Measurements from ENCODE around the gene USP7.

USP7 gene

GRCh38 chr16:8862309-8863130 lies 101.2 kb downstream of the USP7 start:
- no peak overlapping the region for H3K27ac ChIP-seq (ENCODE audit: low read depth, low read length)

GRCh38 chr16:8861563-8862308 lies 102.0 kb downstream of the USP7 start:
- H3K36me3 ChIP-seq (ENCODE audit: control insufficient read depth, low read length) = peaks cover 56% of the 10 kb centered on the region
- no peak overlapping the region for H3K4me2 ChIP-seq (ENCODE audit: low read length)
- H3K9me3 ChIP-seq (ENCODE audit: control insufficient read depth, insufficient read depth, low read length) = no peaks in the 10 kb centered on the region
- H3F3A ChIP-seq (ENCODE audit: control insufficient read depth, insufficient read depth) = no peaks in the 10 kb centered on the region
- no peaks in the 10 kb centered on the region for H3K27me3 ChIP-seq (ENCODE audit: control insufficient read depth, low read length)
- H3K27ac ChIP-seq (ENCODE audit: low read depth, low read length) = no peak overlapping the region
- peaks cover 58% of the 10 kb centered on the region for H3K4me1 ChIP-seq (ENCODE audit: control insufficient read depth, low read length)
- TF ChIP-seq CTCF (IDR thresholded peaks at IDR 0.05; ENCODE audit: low read depth, low read length, poor library complexity, severe bottlenecking) (no peak), EZH2phosphoT487 (IDR thresholded peaks at IDR 0.05; ENCODE audit: borderline replicate concordance, low read length) (no peak)
- H4K20me1 ChIP-seq (ENCODE audit: control insufficient read depth, insufficient read depth, low read depth, low read length) = peaks cover 21% of the 10 kb centered on the region; the same call in 1 of the 2 replicates
- H3K4me3 ChIP-seq (ENCODE audit: low read length) = no peak overlapping the region
- H3K79me2 ChIP-seq (ENCODE audit: control insufficient read depth, low read length) = peaks cover 89% of the 10 kb centered on the region
- H3K9me2 ChIP-seq (replicated peaks; ENCODE audit: control insufficient read depth, low read length) = no peaks in the 10 kb centered on the region

More at GRCh38 chr16:8862309-8863130, 101.2 kb downstream of the USP7 start:
- H4K20me1 ChIP-seq (ENCODE audit: control insufficient read depth, insufficient read depth, low read depth, low read length) = peaks cover 21% of the 10 kb centered on the region; the same call in 1 of the 2 replicates
- TF ChIP-seq CTCF (IDR thresholded peaks at IDR 0.05; ENCODE audit: low read depth, low read length, poor library complexity, severe bottlenecking) = no peak
- no peak for TF ChIP-seq EZH2phosphoT487 (IDR thresholded peaks at IDR 0.05; ENCODE audit: borderline replicate concordance, low read length)
- H3K4me2 ChIP-seq (ENCODE audit: low read length) = no peak overlapping the region
- no peak overlapping the region for H3K4me3 ChIP-seq (ENCODE audit: low read length)
- H3F3A ChIP-seq (ENCODE audit: control insufficient read depth, insufficient read depth) = no peaks in the 10 kb centered on the region
- H3K9me3 ChIP-seq (ENCODE audit: control insufficient read depth, insufficient read depth, low read length) = no peaks in the 10 kb centered on the region
- H3K4me1 ChIP-seq (ENCODE audit: control insufficient read depth, low read length) = peaks cover 64% of the 10 kb centered on the region
- peaks cover 97% of the 10 kb centered on the region for H3K79me2 ChIP-seq (ENCODE audit: control insufficient read depth, low read length)
- H3K9me2 ChIP-seq (replicated peaks; ENCODE audit: control insufficient read depth, low read length) = no peaks in the 10 kb centered on the region
- H3K27me3 ChIP-seq (ENCODE audit: control insufficient read depth, low read length) = no peaks in the 10 kb centered on the region
- H3K36me3 ChIP-seq (ENCODE audit: control insufficient read depth, low read length) = peaks cover 59% of the 10 kb centered on the region

GRCh38 chr16:8859913-8860881 lies 103.5 kb downstream of the USP7 start:
- no peak overlapping the region for H3K27ac ChIP-seq (ENCODE audit: low read depth, low read length)

More at GRCh38 chr16:8859913-8860881, 103.5 kb downstream of the USP7 start:
- no peaks in the 10 kb centered on the region for H3K27me3 ChIP-seq (ENCODE audit: control insufficient read depth, low read length)
- peaks cover 42% of the 10 kb centered on the region for H3K4me1 ChIP-seq (ENCODE audit: control insufficient read depth, low read length)
- peaks cover 68% of the 10 kb centered on the region for H3K36me3 ChIP-seq (ENCODE audit: control insufficient read depth, low read length)
- no peak for TF ChIP-seq CTCF (IDR thresholded peaks at IDR 0.05; ENCODE audit: low read depth, low read length, poor library complexity, severe bottlenecking)
- TF ChIP-seq EZH2phosphoT487 (IDR thresholded peaks at IDR 0.05; ENCODE audit: borderline replicate concordance, low read length) = no peak
- H3F3A ChIP-seq (ENCODE audit: control insufficient read depth, insufficient read depth) = no peaks in the 10 kb centered on the region
- H3K4me3 ChIP-seq (ENCODE audit: low read length) = no peak overlapping the region
- H3K4me2 ChIP-seq (ENCODE audit: low read length) = 0 out of 2 replicates have a peak overlapping the region, but pooled peaks have one; percentile 14
- H3K9me2 ChIP-seq (replicated peaks; ENCODE audit: control insufficient read depth, low read length) = no peaks in the 10 kb centered on the region
- no peaks in the 10 kb centered on the region for H3K9me3 ChIP-seq (ENCODE audit: control insufficient read depth, insufficient read depth, low read length)
- H4K20me1 ChIP-seq (ENCODE audit: control insufficient read depth, insufficient read depth, low read depth, low read length) = peaks cover 17% of the 10 kb centered on the region; the same call in 1 of the 2 replicates
- peaks cover 74% of the 10 kb centered on the region for H3K79me2 ChIP-seq (ENCODE audit: control insufficient read depth, low read length)
